Neural progenitor cell (in vitro differentiated cells): ENCODE results near the gene TUSC2.

Source experiments
- EZH2 ChIP-seq: fragments of 200-600 bp; sonication (generic); IDR thresholded peaks from 2 replicates; pipeline ENCODE4 v1.6.1; 2017; ENCODE audit warnings: antibody characterized with exemption, mild to moderate bottlenecking, moderate library complexity
- EZH2phosphoT487 ChIP-seq: fragments of 200-600 bp; sonication (generic); IDR thresholded peaks from 2 replicates; pipeline ENCODE4 v1.6.1; 2017; ENCODE audit warnings: antibody characterized with exemption
- TF ChIP-seq, protein P1 (sequence below): fragments of 200-600 bp; sonication (generic); IDR thresholded peaks from 2 replicates; pipeline ENCODE4 v1.5.1; 2017; ENCODE audit warnings: antibody characterized with exemption, mild to moderate bottlenecking

DNA sequence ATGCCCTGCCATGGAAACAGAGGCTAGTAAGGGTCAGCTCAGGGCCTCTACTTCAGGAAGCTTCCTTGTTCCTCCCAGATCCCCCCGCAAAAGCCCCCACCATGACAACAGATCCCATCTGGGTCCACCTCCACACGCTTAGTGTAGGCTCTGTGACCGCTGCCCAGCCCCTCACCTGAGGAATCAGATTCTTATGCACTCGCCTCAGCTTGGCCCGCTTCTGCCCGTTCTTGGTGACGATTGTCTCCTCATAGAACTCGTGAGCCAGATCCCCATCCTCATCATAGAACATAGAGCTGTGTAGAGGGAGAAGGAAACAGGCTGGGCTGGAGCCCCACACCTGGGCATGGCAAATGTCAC, 1.9 kb downstream of the TUSC2 start:
- TF ChIP-seq EZH2phosphoT487 (no peak), EZH2 (no peak)
- TF ChIP-seq, protein P1, sequence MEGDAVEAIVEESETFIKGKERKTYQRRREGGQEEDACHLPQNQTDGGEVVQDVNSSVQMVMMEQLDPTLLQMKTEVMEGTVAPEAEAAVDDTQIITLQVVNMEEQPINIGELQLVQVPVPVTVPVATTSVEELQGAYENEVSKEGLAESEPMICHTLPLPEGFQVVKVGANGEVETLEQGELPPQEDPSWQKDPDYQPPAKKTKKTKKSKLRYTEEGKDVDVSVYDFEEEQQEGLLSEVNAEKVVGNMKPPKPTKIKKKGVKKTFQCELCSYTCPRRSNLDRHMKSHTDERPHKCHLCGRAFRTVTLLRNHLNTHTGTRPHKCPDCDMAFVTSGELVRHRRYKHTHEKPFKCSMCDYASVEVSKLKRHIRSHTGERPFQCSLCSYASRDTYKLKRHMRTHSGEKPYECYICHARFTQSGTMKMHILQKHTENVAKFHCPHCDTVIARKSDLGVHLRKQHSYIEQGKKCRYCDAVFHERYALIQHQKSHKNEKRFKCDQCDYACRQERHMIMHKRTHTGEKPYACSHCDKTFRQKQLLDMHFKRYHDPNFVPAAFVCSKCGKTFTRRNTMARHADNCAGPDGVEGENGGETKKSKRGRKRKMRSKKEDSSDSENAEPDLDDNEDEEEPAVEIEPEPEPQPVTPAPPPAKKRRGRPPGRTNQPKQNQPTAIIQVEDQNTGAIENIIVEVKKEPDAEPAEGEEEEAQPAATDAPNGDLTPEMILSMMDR: no peak
